ACC112 (cell line): ENCODE measurements around the gene SETD5.
A peak's percentile ranks its signal among the peaks of the same experiment; 100 is the strongest.

Experiments used
- H2AFZ ChIP-seq: fragments of 200-600 bp; sonication (generic); one replicate; pipeline ENCODE4 v1.6.0; 2017; ENCODE audit warnings: antibody characterized with exemption, low read length; ENCODE audit not compliant: unreplicated experiment
- H3K27ac ChIP-seq: fragments of 200-600 bp; sonication (generic); 2 replicates; pipeline ENCODE4 v1.5.1; 2014; ENCODE audit warnings: low read depth, mild to moderate bottlenecking, antibody characterized with exemption, low read length, moderate library complexity
- H3K27me3 ChIP-seq: fragments of 200-600 bp; sonication (generic); 2 replicates; pipeline ENCODE4 v1.6.1; 2014; ENCODE audit warnings: mild to moderate bottlenecking, antibody characterized with exemption, low read length, moderate library complexity, mixed read lengths; ENCODE audit not compliant: insufficient read depth
- H3K36me3 ChIP-seq: fragments of 200-600 bp; sonication (generic); 2 replicates; pipeline ENCODE4 v1.6.1; 2016; ENCODE audit warnings: mild to moderate bottlenecking, antibody characterized with exemption, low read length, moderate library complexity, mixed read lengths; ENCODE audit not compliant: insufficient read depth
- H3K4me1 ChIP-seq: fragments of 200-600 bp; sonication (generic); one replicate; pipeline ENCODE4 v1.6.1; 2016; ENCODE audit warnings: low read length, mixed read lengths; ENCODE audit not compliant: insufficient read depth, unreplicated experiment, control insufficient read depth
- H3K4me3 ChIP-seq: fragments of 200-600 bp; sonication (generic); 2 replicates; pipeline ENCODE4 v1.5.1; 2014; ENCODE audit warnings: mild to moderate bottlenecking, low read depth, low read length
- H3K79me2 ChIP-seq: fragments of 200-600 bp; sonication (generic); one replicate; pipeline ENCODE4 v1.6.0; 2016; ENCODE audit warnings: low read length; ENCODE audit not compliant: control insufficient read depth, unreplicated experiment, insufficient read depth

The SETD5 gene

GRCh38 chr3:9439331-9439730, 41.9 kb downstream of the SETD5 start:
- no peak overlapping the region for H3K4me3 ChIP-seq

GRCh38 chr3:9441501-9442221, 44.2 kb downstream of the SETD5 start:
- Histone ChIP-seq H3K27me3 (no peaks in the 10 kb centered on the region), H2AFZ (no peak overlapping the region), H3K79me2 (peaks cover 49% of the 10 kb centered on the region), H3K27ac (no peak overlapping the region), H3K36me3 (peaks cover 71% of the 10 kb centered on the region), H3K4me3 (no peak overlapping the region), H3K4me1 (peaks cover 5% of the 10 kb centered on the region)

More at GRCh38 chr3:9439331-9439730, 41.9 kb downstream of the SETD5 start:
- no peak overlapping the region for H3K27ac ChIP-seq
- H3K36me3 ChIP-seq = peaks cover 69% of the 10 kb centered on the region
- peaks cover 59% of the 10 kb centered on the region for H3K79me2 ChIP-seq
- H3K27me3 ChIP-seq = no peaks in the 10 kb centered on the region
- H3K4me1 ChIP-seq = peaks cover 5% of the 10 kb centered on the region
- H2AFZ ChIP-seq = no peak overlapping the region

- no peak overlapping the region for H2AFZ ChIP-seq
- H3K27me3 ChIP-seq = no peaks in the 10 kb centered on the region
- H3K36me3 ChIP-seq = peaks cover 77% of the 10 kb centered on the region
- H3K4me1 ChIP-seq = peaks cover 21% of the 10 kb centered on the region
- no peak overlapping the region for H3K27ac ChIP-seq
- H3K4me3 ChIP-seq = no peak overlapping the region
- H3K79me2 ChIP-seq = peaks cover 57% of the 10 kb centered on the region
Observed at GRCh38 chr3:9448071-9448470, 50.7 kb downstream of the SETD5 start.

GRCh38 chr3:9448643-9449042, 51.2 kb downstream of the SETD5 start:
- Histone ChIP-seq H3K36me3 (peaks cover 77% of the 10 kb centered on the region), H3K27me3 (no peaks in the 10 kb centered on the region), H3K4me3 (no peak overlapping the region), H2AFZ (no peak overlapping the region), H3K4me1 (peaks cover 21% of the 10 kb centered on the region), H3K79me2 (peaks cover 57% of the 10 kb centered on the region), H3K27ac (no peak overlapping the region; the same call in 1 of the 2 replicates)

GRCh38 chr3:9450126-9450525, 52.7 kb downstream of the SETD5 start:
- Histone ChIP-seq H3K27ac (no peak overlapping the region), H3K4me1 (peaks cover 21% of the 10 kb centered on the region), H3K27me3 (no peaks in the 10 kb centered on the region), H3K4me3 (no peak overlapping the region), H2AFZ (no peak overlapping the region), H3K79me2 (peaks cover 57% of the 10 kb centered on the region), H3K36me3 (peaks cover 68% of the 10 kb centered on the region)

- Histone ChIP-seq H3K27me3 (no peaks in the 10 kb centered on the region), H3K36me3 (peaks cover 68% of the 10 kb centered on the region), H3K79me2 (peaks cover 52% of the 10 kb centered on the region), H3K4me3 (no peak overlapping the region), H2AFZ (no peak overlapping the region), H3K4me1 (peaks cover 21% of the 10 kb centered on the region), H3K27ac (no peak overlapping the region)
Observed at GRCh38 chr3:9450991-9451390, 53.6 kb downstream of the SETD5 start.

- peak overlapping the region; percentile 43 for H3K27ac ChIP-seq
- H3K27me3 ChIP-seq = no peaks in the 10 kb centered on the region
- H3K36me3 ChIP-seq = peaks cover 56% of the 10 kb centered on the region
- H3K4me1 ChIP-seq = peaks cover 21% of the 10 kb centered on the region
- H3K4me3 ChIP-seq = no peak overlapping the region
- H3K79me2 ChIP-seq = peaks cover 52% of the 10 kb centered on the region
- H2AFZ ChIP-seq = no peak overlapping the region
Observed at GRCh38 chr3:9452417-9452816, 55.0 kb downstream of the SETD5 start.

GRCh38 chr3:9455596-9456131, 58.2 kb downstream of the SETD5 start:
- peaks cover 15% of the 10 kb centered on the region for H3K4me1 ChIP-seq
- H2AFZ ChIP-seq = no peak overlapping the region
- peaks cover 28% of the 10 kb centered on the region for H3K79me2 ChIP-seq
- H3K36me3 ChIP-seq = peaks cover 38% of the 10 kb centered on the region
- H3K27me3 ChIP-seq = no peaks in the 10 kb centered on the region
- H3K4me3 ChIP-seq = no peak overlapping the region
- no peak overlapping the region for H3K27ac ChIP-seq

- H2AFZ ChIP-seq = no peak overlapping the region
- H3K4me1 ChIP-seq = no peaks in the 10 kb centered on the region
- H3K27me3 ChIP-seq = no peaks in the 10 kb centered on the region
- H3K36me3 ChIP-seq = peaks cover 71% of the 10 kb centered on the region
- no peak overlapping the region for H3K4me3 ChIP-seq
- H3K79me2 ChIP-seq = peaks cover 34% of the 10 kb centered on the region
- no peak overlapping the region for H3K27ac ChIP-seq
Observed at GRCh38 chr3:9467451-9467850, 70.0 kb downstream of the SETD5 start.

GRCh38 chr3:9468460-9468859, 71.0 kb downstream of the SETD5 start:
- Histone ChIP-seq H3K36me3 (peaks cover 71% of the 10 kb centered on the region), H3K4me3 (no peak overlapping the region), H3K4me1 (no peaks in the 10 kb centered on the region), H3K27ac (no peak overlapping the region), H3K79me2 (peaks cover 34% of the 10 kb centered on the region), H2AFZ (no peak overlapping the region), H3K27me3 (no peaks in the 10 kb centered on the region)

GRCh38 chr3:9469986-9470385, 72.6 kb downstream of the SETD5 start:
- H3K4me3 ChIP-seq = no peak overlapping the region
- H2AFZ ChIP-seq = no peak overlapping the region
- no peak overlapping the region for H3K27ac ChIP-seq
- no peaks in the 10 kb centered on the region for H3K27me3 ChIP-seq
- H3K4me1 ChIP-seq = no peaks in the 10 kb centered on the region
- peaks cover 31% of the 10 kb centered on the region for H3K79me2 ChIP-seq
- H3K36me3 ChIP-seq = peaks cover 77% of the 10 kb centered on the region
